ENCODE measurements around the gene CERKL. TPM values are rescaled to one million over a fixed set of nuclear protein-coding genes. Genes with fewer than 3 reads are reported as not detected.

Gene CERKL
- total RNA-seq, 4 donors from 2014 or later, result not detected

GRCh38 chr2:181643151-181643550 is 13.8 kb downstream of the CERKL start:
- intact Hi-C loops (cut with DNase I; ENCODE audit: low total_unique reads), result no loop called here
- WGBS, 2 donors, result 74 to 78% methylated on average over 1 of the region's 1 CpG
- DNase-seq (ENCODE audit: low spot score in 2 of 2), result no peak
- H3K4me3 ChIP-seq (ENCODE audit: low read depth, poor library complexity, severe bottlenecking), result no peak overlapping the region
- TF ChIP-seq CTCF (IDR thresholded peaks at IDR 0.05) (no peak), POLR2A (IDR thresholded peaks at IDR 0.05) (no peak)

GRCh38 chr2:181642086-181642485 is 14.8 kb downstream of the CERKL start:
- no peak overlapping the region for H3K4me3 ChIP-seq (ENCODE audit: low read depth, poor library complexity, severe bottlenecking)
- intact Hi-C loops (cut with DNase I; ENCODE audit: low total_unique reads), result no loop called here
- no peak for DNase-seq (ENCODE audit: low spot score in 2 of 2)
- WGBS, 2 donors, result 67 to 72% methylated on average over 4 of the region's 4 CpGs
- no peak for TF ChIP-seq POLR2A (IDR thresholded peaks at IDR 0.05)
- no peak for TF ChIP-seq CTCF (IDR thresholded peaks at IDR 0.05)

GRCh38 chr2:181639686-181640085 is 17.2 kb downstream of the CERKL start:
- WGBS, 2 donors, result 30 to 32% methylated on average over 1 of the region's 1 CpG
- intact Hi-C loops (cut with DNase I; ENCODE audit: low total_unique reads), result no loop called here
- H3K4me3 ChIP-seq (ENCODE audit: low read depth, poor library complexity, severe bottlenecking), result no peak overlapping the region
- TF ChIP-seq CTCF (IDR thresholded peaks at IDR 0.05) (no peak), POLR2A (IDR thresholded peaks at IDR 0.05) (no peak)
- DNase-seq (ENCODE audit: low spot score in 2 of 2), result no peak

- 91 to 93% methylated on average over 4 of the region's 4 CpGs for WGBS, 2 donors
- DNase-seq (ENCODE audit: low spot score in 2 of 2), result no peak
- TF ChIP-seq CTCF (IDR thresholded peaks at IDR 0.05) (no peak), POLR2A (IDR thresholded peaks at IDR 0.05) (no peak)
- intact Hi-C loops (cut with DNase I; ENCODE audit: low total_unique reads), result no loop called here
- no peak overlapping the region for H3K4me3 ChIP-seq (ENCODE audit: low read depth, poor library complexity, severe bottlenecking)
Measured at GRCh38 chr2:181632733-181633401, 24.0 kb downstream of the CERKL start.

- intact Hi-C loops (cut with DNase I; ENCODE audit: low total_unique reads), result no loop called here
- TF ChIP-seq POLR2A (IDR thresholded peaks at IDR 0.05), result no peak
- TF ChIP-seq CTCF (IDR thresholded peaks at IDR 0.05), result no peak
- DNase-seq (ENCODE audit: low spot score in 2 of 2), result no peak
- no peak overlapping the region for H3K4me3 ChIP-seq (ENCODE audit: low read depth, poor library complexity, severe bottlenecking)
- WGBS, 2 donors, result 69 to 70% methylated on average over 3 of the region's 3 CpGs
Measured at GRCh38 chr2:181628590-181629585, 28.0 kb downstream of the CERKL start.
